Measurements from ENCODE around the gene MTMR6. TPM values are rescaled to one million over a fixed set of nuclear protein-coding genes. Genes with fewer than 3 reads are reported as not detected.
A peak's percentile ranks its signal among the peaks of the same experiment; 100 is the strongest.

MTMR6 gene
- total RNA-seq, 1 experiment from 2014 or later = 10.8 TPM

DNA sequence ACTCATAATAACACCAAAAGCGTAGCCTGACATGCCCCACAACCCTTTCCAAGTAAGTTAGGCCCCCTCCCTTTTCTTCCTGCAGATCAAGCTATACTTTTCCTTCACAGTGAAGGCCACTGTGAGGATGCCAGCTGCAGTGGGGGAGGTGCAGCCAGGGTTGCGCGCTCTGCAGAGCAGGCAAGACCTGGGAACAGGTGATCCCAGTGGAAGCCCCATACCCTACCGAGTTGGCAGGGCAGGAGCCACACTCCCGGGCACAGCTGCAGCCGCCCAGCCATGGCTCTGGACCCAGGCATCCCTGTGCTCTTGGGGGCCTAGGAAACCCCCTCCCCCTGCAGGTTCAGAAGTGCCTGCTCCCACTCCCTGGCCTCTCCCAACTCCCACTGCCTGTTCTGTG lies 18.7 kb downstream of the MTMR6 start:
- Histone ChIP-seq H3K36me3 (ENCODE audit: low read depth) (no peaks in the 10 kb centered on the region), H4K20me1 (ENCODE audit: insufficient read depth) (no peaks in the 10 kb centered on the region), H2AFZ (no peak overlapping the region), H3K4me1 (replicated peaks; ENCODE audit: insufficient read depth) (no peaks in the 10 kb centered on the region), H3K9me3 (ENCODE audit: insufficient read depth, low read depth) (no peaks in the 10 kb centered on the region), H3K9me2 (ENCODE audit: insufficient read depth) (no peaks in the 10 kb centered on the region), H3K79me2 (ENCODE audit: low read depth) (no peaks in the 10 kb centered on the region), H3F3A (ENCODE audit: insufficient read depth, low read depth) (no peaks in the 10 kb centered on the region), H3K4me2 (no peak overlapping the region), H3K4me3 (no peak overlapping the region), H3K27me3 (ENCODE audit: insufficient read depth, low read depth) (no peaks in the 10 kb centered on the region), H3K27ac (no peak overlapping the region)
- POLR2A ChIA-PET (ENCODE audit: unreplicated experiment) = no interaction called here
- TF ChIP-seq EZH2 (IDR thresholded peaks at IDR 0.05; ENCODE audit: low read depth) = no peak
- TF ChIP-seq, protein P1, sequence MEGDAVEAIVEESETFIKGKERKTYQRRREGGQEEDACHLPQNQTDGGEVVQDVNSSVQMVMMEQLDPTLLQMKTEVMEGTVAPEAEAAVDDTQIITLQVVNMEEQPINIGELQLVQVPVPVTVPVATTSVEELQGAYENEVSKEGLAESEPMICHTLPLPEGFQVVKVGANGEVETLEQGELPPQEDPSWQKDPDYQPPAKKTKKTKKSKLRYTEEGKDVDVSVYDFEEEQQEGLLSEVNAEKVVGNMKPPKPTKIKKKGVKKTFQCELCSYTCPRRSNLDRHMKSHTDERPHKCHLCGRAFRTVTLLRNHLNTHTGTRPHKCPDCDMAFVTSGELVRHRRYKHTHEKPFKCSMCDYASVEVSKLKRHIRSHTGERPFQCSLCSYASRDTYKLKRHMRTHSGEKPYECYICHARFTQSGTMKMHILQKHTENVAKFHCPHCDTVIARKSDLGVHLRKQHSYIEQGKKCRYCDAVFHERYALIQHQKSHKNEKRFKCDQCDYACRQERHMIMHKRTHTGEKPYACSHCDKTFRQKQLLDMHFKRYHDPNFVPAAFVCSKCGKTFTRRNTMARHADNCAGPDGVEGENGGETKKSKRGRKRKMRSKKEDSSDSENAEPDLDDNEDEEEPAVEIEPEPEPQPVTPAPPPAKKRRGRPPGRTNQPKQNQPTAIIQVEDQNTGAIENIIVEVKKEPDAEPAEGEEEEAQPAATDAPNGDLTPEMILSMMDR (conservative IDR thresholded peaks at IDR 0.05) = no peak
- DNase-seq = no peak
- CTCF ChIA-PET = no interaction called here
- intact Hi-C loops (cut with micrococcal nuclease; ENCODE audit: unreplicated experiment) = no loop called here
- no TSS peak for BruUV-seq (replicated peaks)

DNA sequence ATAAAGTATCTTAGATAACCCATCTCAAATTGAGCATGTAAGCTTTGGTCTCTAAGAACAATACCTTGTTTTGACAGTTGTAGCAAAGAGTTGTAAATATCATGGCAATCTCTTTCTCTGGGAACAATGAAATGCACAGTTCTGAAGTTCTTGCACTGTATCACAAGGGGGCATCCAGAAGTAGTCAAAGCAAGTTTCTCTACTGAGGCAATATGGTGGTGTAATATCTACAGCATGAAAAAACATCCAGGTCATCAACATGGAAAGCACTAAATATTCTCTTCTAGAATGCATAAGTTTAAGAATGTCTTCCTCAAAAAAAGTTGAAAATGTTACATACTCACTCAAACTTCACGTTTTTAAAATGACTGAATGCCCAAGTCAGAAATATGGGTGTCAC lies 19.6 kb downstream of the MTMR6 start:
- Histone ChIP-seq H3K27me3 (ENCODE audit: insufficient read depth, low read depth) (no peaks in the 10 kb centered on the region), H3K79me2 (ENCODE audit: low read depth) (no peaks in the 10 kb centered on the region), H3K4me3 (no peak overlapping the region), H3K36me3 (ENCODE audit: low read depth) (no peaks in the 10 kb centered on the region), H2AFZ (no peak overlapping the region), H3K4me2 (no peak overlapping the region), H3K9me2 (ENCODE audit: insufficient read depth) (no peaks in the 10 kb centered on the region), H4K20me1 (ENCODE audit: insufficient read depth) (no peaks in the 10 kb centered on the region), H3K9me3 (ENCODE audit: insufficient read depth, low read depth) (no peaks in the 10 kb centered on the region), H3K4me1 (replicated peaks; ENCODE audit: insufficient read depth) (no peaks in the 10 kb centered on the region), H3F3A (ENCODE audit: insufficient read depth, low read depth) (no peaks in the 10 kb centered on the region), H3K27ac (no peak overlapping the region)
- no TSS peak for BruUV-seq (replicated peaks)
- intact Hi-C loops (cut with micrococcal nuclease; ENCODE audit: unreplicated experiment) = no loop called here
- POLR2A ChIA-PET (ENCODE audit: unreplicated experiment) = no interaction called here
- TF ChIP-seq, protein P1 (conservative IDR thresholded peaks at IDR 0.05) = peak; percentile 38; the same call in 1 of the 2 replicates
- TF ChIP-seq EZH2 (IDR thresholded peaks at IDR 0.05; ENCODE audit: low read depth) = no peak
- no peak for DNase-seq
- CTCF ChIA-PET = no interaction called here

DNA sequence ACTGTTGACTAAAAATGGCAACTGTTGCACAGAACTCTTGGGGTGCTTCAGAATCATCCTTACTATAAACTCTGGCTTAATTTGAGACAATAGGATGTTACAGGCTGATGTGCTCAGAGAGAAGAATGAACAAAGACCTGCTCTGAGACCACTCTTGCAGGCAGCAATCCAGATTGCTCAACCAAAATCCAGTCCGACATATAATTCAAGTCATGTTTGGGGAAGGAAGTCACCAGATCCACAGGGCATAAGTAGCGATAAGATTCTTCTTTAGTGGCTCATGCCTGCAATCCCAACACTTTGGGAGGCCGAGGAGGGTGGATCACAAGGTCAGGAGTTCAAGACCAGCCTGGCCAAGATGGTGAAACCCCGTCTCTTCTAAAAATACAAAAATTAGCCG lies 20.6 kb downstream of the MTMR6 start:
- Histone ChIP-seq H3K36me3 (ENCODE audit: low read depth) (0 out of 2 replicates have a peak, but pooled peaks cover 3% of the 10 kb centered on the region), H3K9me3 (ENCODE audit: insufficient read depth, low read depth) (no peaks in the 10 kb centered on the region), H3K4me3 (no peak overlapping the region), H3K79me2 (ENCODE audit: low read depth) (no peaks in the 10 kb centered on the region), H3K4me2 (no peak overlapping the region), H2AFZ (no peak overlapping the region), H3K4me1 (replicated peaks; ENCODE audit: insufficient read depth) (no peaks in the 10 kb centered on the region), H4K20me1 (ENCODE audit: insufficient read depth) (no peaks in the 10 kb centered on the region), H3K27ac (no peak overlapping the region), H3K9me2 (ENCODE audit: insufficient read depth) (no peaks in the 10 kb centered on the region), H3K27me3 (ENCODE audit: insufficient read depth, low read depth) (no peaks in the 10 kb centered on the region), H3F3A (ENCODE audit: insufficient read depth, low read depth) (no peaks in the 10 kb centered on the region)
- POLR2A ChIA-PET (ENCODE audit: unreplicated experiment) = no interaction called here
- BruUV-seq (replicated peaks) = no TSS peak
- CTCF ChIA-PET = interaction anchor here (0.7 kb wide), 1 partner anchor 1141 kb away, joined by 13 read pairs; no protein-coding TSS in a partner anchor
- no peak for DNase-seq
- intact Hi-C loops (cut with micrococcal nuclease; ENCODE audit: unreplicated experiment) = no loop called here
- no peak for TF ChIP-seq EZH2 (IDR thresholded peaks at IDR 0.05; ENCODE audit: low read depth)
- TF ChIP-seq, protein P1 (conservative IDR thresholded peaks at IDR 0.05) = no peak
